H1 (cell line): Measurements from ENCODE around the gene IFNG. TPM values are rescaled to one million over a fixed set of nuclear protein-coding genes. Genes with fewer than 3 reads are reported as not detected.

Experiments used
- CTCF ChIA-PET: fragments of 300-600 bp; sonication (Branson Sonifier 250); formaldehyde crosslinking; loops from one replicate; lab custom pipeline; 2021; ENCODE audit not compliant: partially characterized antibody; lab: Charles Lee
- POLR2A ChIA-PET: fragments of 300-600 bp; sonication (Branson Sonifier 250); formaldehyde crosslinking; loops from one replicate; lab custom pipeline; 2021; ENCODE audit warnings: inconsistent platforms; ENCODE audit not compliant: partially characterized antibody; lab: Charles Lee
- DNase-seq, 2 experiments: peaks; one replicate each; pipeline versions ENCODE4 v3.0.0 to v3.0.0-alpha.2; 2010 to 2022; ENCODE audit warnings: low spot score in 2 of 2, low read depth in 1 of 2, mixed read lengths in 1 of 2
- FAIRE-seq: peaks from 2 replicates; lab custom pipeline; 2011; peaks lifted over from hg19 to GRCh38; lab: Jason Lieb, UNC
- H2AFZ ChIP-seq: 2 replicates; pipeline ENCODE4 v1.8.1; 2012; ENCODE audit warnings: low read length, inconsistent platforms
- H2AK5ac ChIP-seq: 2 replicates; pipeline ENCODE4 v1.6.1; 2013; ENCODE audit warnings: low read depth, low read length
- H2BK120ac ChIP-seq: replicated peaks from 2 replicates; pipeline ENCODE3; 2013; ENCODE audit warnings: low read depth, low read length, inconsistent platforms
- H2BK12ac ChIP-seq: 2 replicates; pipeline ENCODE4 v1.6.1; 2013; ENCODE audit warnings: low read depth, low read length
- H2BK15ac ChIP-seq: 2 replicates; pipeline ENCODE4 v1.6.1; 2013; ENCODE audit warnings: low read length
- H2BK20ac ChIP-seq: 2 replicates; pipeline ENCODE4 v1.6.1; 2013; ENCODE audit warnings: low read length
- H2BK5ac ChIP-seq: 2 replicates; pipeline ENCODE4 v1.6.1; 2013; ENCODE audit warnings: low read depth, low read length
- H3K14ac ChIP-seq: 2 replicates; pipeline ENCODE4 v1.6.1; 2013; ENCODE audit warnings: inconsistent platforms; ENCODE audit not compliant: insufficient read length
- H3K18ac ChIP-seq: 2 replicates; pipeline ENCODE4 v1.6.1; 2013; ENCODE audit warnings: low read length; ENCODE audit errors: extremely low read depth
- H3K23ac ChIP-seq: 2 replicates; pipeline ENCODE4 v1.6.1; 2013; ENCODE audit warnings: inconsistent platforms; ENCODE audit not compliant: insufficient read length
- H3K23me2 ChIP-seq: 2 replicates; pipeline ENCODE4 v1.6.1; 2013; ENCODE audit warnings: low read depth, low read length
- H3K27ac ChIP-seq: 2 replicates; pipeline ENCODE4 v1.6.1; 2011; ENCODE audit warnings: low read depth, low read length, inconsistent platforms
- H3K27me3 ChIP-seq, 4 experiments: replicated peaks in 1 of 4; 1 replicate in 1 of 4; 2 replicates in 3 of 4; pipeline versions ENCODE4 v1.6.1 to v1.8.1; 2011 to 2013; ENCODE audit warnings: low read length in 3 of 4, mild to moderate bottlenecking in 3 of 4, inconsistent platforms in 2 of 4, mixed read lengths in 2 of 4, moderate library complexity in 1 of 4; ENCODE audit not compliant: control insufficient read depth in 3 of 4, insufficient read depth in 3 of 4; ENCODE audit errors: extremely low read depth in 1 of 4
- H3K36me3 ChIP-seq, 4 experiments: 2 replicates each; pipeline versions ENCODE4 v1.6.1 to v1.8.1; 2011 to 2013; ENCODE audit warnings: mild to moderate bottlenecking in 4 of 4, low read length in 3 of 4, moderate library complexity in 2 of 4, control low read depth in 1 of 4, inconsistent platforms in 1 of 4; ENCODE audit not compliant: insufficient read depth in 4 of 4, control insufficient read depth in 2 of 4
- H3K4ac ChIP-seq: replicated peaks from 2 replicates; pipeline ENCODE3; 2013; ENCODE audit warnings: low read length, low read depth, mixed read lengths, inconsistent platforms; ENCODE audit not compliant: insufficient read length
- H3K4me1 ChIP-seq, 4 experiments: replicated peaks in 1 of 4; 1 replicate in 1 of 4; 2 replicates in 3 of 4; pipeline versions ENCODE4 v1.6.1 to v1.8.1; 2011 to 2013; ENCODE audit warnings: low read length in 3 of 4, inconsistent platforms in 2 of 4, mixed read lengths in 1 of 4; ENCODE audit not compliant: insufficient read depth in 4 of 4, control insufficient read depth in 3 of 4
- H3K4me2 ChIP-seq, 2 experiments: 2 replicates each; pipeline versions ENCODE4 v1.6.1 to v1.8.1; 2011 to 2013; ENCODE audit warnings: low read depth in 2 of 2, low read length in 2 of 2, control low read depth in 1 of 2, inconsistent platforms in 1 of 2, mild to moderate bottlenecking in 1 of 2; ENCODE audit not compliant: insufficient read depth in 1 of 2
- H3K4me3 ChIP-seq, 4 experiments: fragments of 200-600, 300-600 bp in 1 of 4; sonication (generic), shearing (Covaris generic), sonication (Bioruptor Twin) in 1 of 4; 2 replicates each; pipeline versions ENCODE4 v1.5.1 to v1.8.1; 2011 to 2016; ENCODE audit warnings: low read length in 4 of 4, low read depth in 3 of 4, control low read depth in 2 of 4, inconsistent platforms in 2 of 4, mild to moderate bottlenecking in 2 of 4, mixed read lengths in 1 of 4, moderate library complexity in 1 of 4; ENCODE audit not compliant: insufficient read depth in 2 of 4; ENCODE audit errors: extremely low read depth in 1 of 4
- H3K56ac ChIP-seq: replicated peaks from 2 replicates; pipeline ENCODE3; 2013; ENCODE audit warnings: low read depth, mild to moderate bottlenecking, mixed read lengths, low read length, inconsistent platforms; ENCODE audit not compliant: insufficient read length
- H3K79me1 ChIP-seq: 2 replicates; pipeline ENCODE4 v1.6.1; 2013; ENCODE audit warnings: low read depth, low read length, control low read depth
- H3K79me2 ChIP-seq, 2 experiments: 2 replicates each; pipeline versions ENCODE4 v1.6.1 to v1.8.1; 2012 to 2013; ENCODE audit warnings: low read length in 2 of 2, mild to moderate bottlenecking in 2 of 2, inconsistent platforms in 1 of 2; ENCODE audit not compliant: insufficient read depth in 2 of 2, control insufficient read depth in 1 of 2
- H3K9ac ChIP-seq, 4 experiments: replicated peaks in 1 of 4; 1 replicate in 1 of 4; 2 replicates in 3 of 4; pipeline versions ENCODE4 v1.6.1 to v1.8.1; 2011 to 2013; ENCODE audit warnings: low read depth in 3 of 4, low read length in 3 of 4, control low read depth in 2 of 4, mild to moderate bottlenecking in 2 of 4, moderate library complexity in 2 of 4, inconsistent platforms in 1 of 4; ENCODE audit errors: extremely low read depth in 1 of 4
- H3K9me3 ChIP-seq, 2 experiments: 2 replicates each; pipeline versions ENCODE4 v1.6.1 to v1.8.1; 2012 to 2013; ENCODE audit warnings: mild to moderate bottlenecking in 2 of 2, moderate library complexity in 2 of 2, control low read depth in 1 of 2, inconsistent platforms in 1 of 2, low read depth in 1 of 2, low read length in 1 of 2, mixed read lengths in 1 of 2; ENCODE audit not compliant: insufficient read depth in 2 of 2
- H4K20me1 ChIP-seq, 2 experiments: replicated peaks in 1 of 2; 2 replicates each; pipeline versions ENCODE3 to v1.8.1; 2011 to 2013; ENCODE audit warnings: inconsistent platforms in 2 of 2, low read length in 2 of 2, mild to moderate bottlenecking in 1 of 2; ENCODE audit not compliant: insufficient read depth in 2 of 2, control insufficient read depth in 1 of 2
- H4K5ac ChIP-seq: 2 replicates; pipeline ENCODE4 v1.6.1; 2013; ENCODE audit warnings: low read length, low read depth, mixed read lengths, inconsistent platforms; ENCODE audit not compliant: insufficient read length
- H4K8ac ChIP-seq: 2 replicates; pipeline ENCODE4 v1.8.0; 2013; ENCODE audit warnings: mild to moderate bottlenecking, moderate library complexity, low read length, inconsistent platforms; ENCODE audit not compliant: insufficient read depth; ENCODE audit errors: extremely low read depth
- H4K91ac ChIP-seq: replicated peaks from 2 replicates; pipeline ENCODE3; 2013; ENCODE audit warnings: low read length, mixed read lengths, inconsistent platforms; ENCODE audit not compliant: insufficient read length
- CEBPB ChIP-seq: IDR thresholded peaks from 2 replicates; pipeline ENCODE4 v1.6.1; 2012; ENCODE audit warnings: low read depth, low read length
- EGR1 ChIP-seq: IDR thresholded peaks from 2 replicates; pipeline ENCODE4 v1.6.1; 2011; ENCODE audit warnings: low read depth, low read length, borderline replicate concordance
- EZH2 ChIP-seq: fragments of 200-600 bp; sonication (generic); IDR thresholded peaks from 2 replicates; pipeline ENCODE4 v1.7.1; 2012; ENCODE audit warnings: low read depth, mild to moderate bottlenecking, moderate library complexity, low read length, inconsistent platforms; ENCODE audit not compliant: severe bottlenecking
- FOSL1 ChIP-seq: IDR thresholded peaks from 2 replicates; pipeline ENCODE4 v1.6.1; 2011; ENCODE audit warnings: mild to moderate bottlenecking, low read depth, low read length, moderate library complexity; ENCODE audit not compliant: insufficient read depth
- GTF2F1 ChIP-seq: IDR thresholded peaks from 2 replicates; pipeline ENCODE4 v1.6.1; 2012; ENCODE audit warnings: low read depth, low read length, improper control_type of control experiment, borderline replicate concordance
- RAD21 ChIP-seq, 2 experiments: IDR thresholded peaks in 1 of 2; conservative IDR thresholded peaks in 1 of 2; 2 replicates each; pipeline ENCODE4 v1.6.1; 2011; ENCODE audit warnings: low read depth in 2 of 2, low read length in 2 of 2, improper control_type of control experiment in 1 of 2, inconsistent platforms in 1 of 2, mild to moderate bottlenecking in 1 of 2, moderate library complexity in 1 of 2
- RBBP5 ChIP-seq: IDR thresholded peaks from 2 replicates; pipeline ENCODE4 v1.7.1; 2012; ENCODE audit warnings: low read depth, mild to moderate bottlenecking, inconsistent platforms, low read length, moderate library complexity, borderline replicate concordance
- RFX5 ChIP-seq: IDR thresholded peaks from 2 replicates; pipeline ENCODE4 v1.6.1; 2011; ENCODE audit warnings: low read depth, low read length, improper control_type of control experiment, borderline replicate concordance
- SUZ12 ChIP-seq: fragments of 200-600 bp; sonication (generic); IDR thresholded peaks from 2 replicates; pipeline ENCODE4 v1.6.1; 2012; ENCODE audit warnings: mild to moderate bottlenecking, inconsistent platforms, low read length, moderate library complexity, mixed read lengths
- TAF7 ChIP-seq: optimal IDR thresholded peaks from 2 replicates; pipeline ENCODE3; 2011; ENCODE audit warnings: low read depth, mild to moderate bottlenecking, inconsistent platforms, low read length, moderate library complexity, borderline replicate concordance
- WGBS, 2 experiments: shearing (Covaris generic) in 1 of 2; methylation state at CpG; one replicate each; pipeline versions ENCODE4 v1.1.6 to v1.1.7; 2013 to 2015; ENCODE audit warnings: low lambda C conversion rate in 2 of 2, mixed read lengths in 2 of 2, inconsistent platforms in 1 of 2, low coverage in 1 of 2, missing lambda C conversion rate in 1 of 2; ENCODE audit not compliant: insufficient replicate concordance in 2 of 2, insufficient coverage in 1 of 2, insufficient read length in 1 of 2; ENCODE audit errors: extremely low coverage in 1 of 2, missing lambda C conversion rate in 1 of 2; 5-methylcytosine and 5-hydroxymethylcytosine counted together
- polyA plus RNA-seq, 7 experiments: library from polyadenylated mRNA; depleted of rRNA in 3 of 7; stranded (reverse) in 5 of 7; unstranded in 2 of 7; fragments of >200 nt in 5 of 7; fragments of 200-250 nt in 2 of 7; gene quantifications; 1 replicate in 5 of 7; 2 replicates in 1 of 7; 4 replicates in 1 of 7; pipeline versions ENCODE4 v1.2.1 to v1.2.3, GENCODE V29; 2011 to 2013; ENCODE audit warnings: missing spikeins in 2 of 7, mixed read lengths in 2 of 7
- total RNA-seq: library from RNA; stranded (reverse); fragmentation: NEBNext Ultra II Directional; extraction: Animal tissue kit (Norgen Biotek cat#: 25700); gene quantifications from 2 replicates; pipeline ENCODE4 v1.2.1, GENCODE V29; 2021

The IFNG gene
- total and polyA plus RNA-seq, 2 of the 8 experiments (the other 6 are each of a cell fraction or from before 2014, with no cell fraction given) = not detected

DNA sequence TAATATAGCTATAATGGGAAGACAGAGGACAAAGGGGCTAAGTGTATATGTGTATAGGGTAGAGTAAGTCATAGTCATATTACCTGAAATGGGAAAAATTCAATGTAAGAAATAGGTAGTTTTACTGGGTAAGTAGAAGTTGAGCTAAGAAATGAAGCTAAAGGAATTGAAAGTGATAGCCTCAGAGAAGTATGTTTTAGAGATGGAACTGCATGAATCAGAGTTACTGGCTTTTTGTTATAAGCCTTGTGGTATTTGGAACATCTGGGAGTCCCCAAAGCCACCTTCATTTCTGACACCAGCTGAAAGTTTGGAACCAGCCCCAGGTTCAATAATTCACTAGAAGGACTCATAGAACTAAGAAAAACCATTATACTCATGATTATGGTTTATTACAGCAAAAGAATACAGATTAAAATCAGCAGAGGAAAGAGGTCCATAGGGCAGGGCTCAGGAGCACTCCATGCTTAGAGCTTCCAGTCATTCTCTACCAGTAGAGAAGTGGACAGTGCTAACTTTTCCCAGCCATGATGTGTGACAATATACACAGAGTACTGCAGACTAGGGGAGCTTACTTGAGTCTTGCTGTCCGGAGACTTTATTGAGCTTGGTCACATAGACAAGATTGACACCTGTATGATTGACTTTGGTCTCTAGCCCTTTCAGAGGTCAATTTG is 9.8 kb upstream of the IFNG start:
- Histone ChIP-seq H3K27ac (no peak overlapping the region), H3K4me2 (no peak overlapping the region), H3K14ac (no peak overlapping the region), H4K20me1 (no peaks in the 10 kb centered on the region), H4K91ac (no peak overlapping the region), H2BK20ac (no peak overlapping the region), H2AFZ (no peak overlapping the region), H3K4me3 (no peak overlapping the region), H3K79me1 (no peaks in the 10 kb centered on the region), H3K18ac (no peak overlapping the region), H4K5ac (no peak overlapping the region), H3K56ac (no peak overlapping the region), H3K4me1 (no peaks in the 10 kb centered on the region), H4K8ac (no peak overlapping the region), H2BK5ac (no peak overlapping the region), H3K23me2 (no peaks in the 10 kb centered on the region), H3K27me3 (no peaks in the 10 kb centered on the region), H2BK15ac (no peak overlapping the region), H3K79me2 (no peaks in the 10 kb centered on the region), H3K9ac (no peak overlapping the region), H2BK12ac (no peak overlapping the region), H2BK120ac (no peak overlapping the region), H3K9me3 (no peaks in the 10 kb centered on the region), H3K4ac (no peak overlapping the region), H2AK5ac (no peak overlapping the region), H3K23ac (no peak overlapping the region), H3K36me3 (no peaks in the 10 kb centered on the region)
- ChIA-PET POLR2A (no interaction called here), CTCF (interaction anchor here (0.5 to 2.8 kb wide), 2 partner anchors 11 to 985 kb away, joined by 3 to 10 read pairs; no protein-coding TSS in a partner anchor)
- no peak for DNase-seq
- WGBS, 2 experiments = 92% methylated on average over 1 of the region's 1 CpG; no CpG with 5 or more reads in 1 of the 2 experiments
- FAIRE-seq = no peak
- TF ChIP-seq SUZ12 = no peak
- no peak for TF ChIP-seq TAF7
- no peak for TF ChIP-seq CEBPB
- no peak for TF ChIP-seq EGR1
- no peak for TF ChIP-seq RFX5
- TF ChIP-seq GTF2F1 = no peak
- no peak for TF ChIP-seq RBBP5
- TF ChIP-seq EZH2 = no peak
- TF ChIP-seq FOSL1 = no peak
- no peak for TF ChIP-seq RAD21 (IDR thresholded peaks at IDR 0.05 in 1 of 2, conservative IDR thresholded peaks at IDR 0.05 in 1 of 2; ENCODE audit: low read depth in 2 of 2, low read length in 2 of 2)
